Peyer's patch (tissue), 4 donors: ENCODE data around the gene WDR7. TPM values are rescaled to one million over a fixed set of nuclear protein-coding genes. Genes with fewer than 3 reads are reported as not detected.

ENCODE experiments used
- DNase-seq, 3 donors: peaks; one replicate each; pipeline ENCODE4 v3.0.0-alpha.2; 2017 to 2019
- H3K27ac ChIP-seq, 4 donors: fragments of 200-600 bp; sonication (generic); one replicate each; pipeline ENCODE4 v1.5.1; 2016 to 2019
- H3K27me3 ChIP-seq, 2 donors: fragments of 200-600 bp; sonication (generic); one replicate each; pipeline ENCODE4 v1.5.1; 2019
- H3K36me3 ChIP-seq, 3 donors: fragments of 200-600 bp; sonication (generic); one replicate each; pipeline ENCODE4 v1.5.1; 2016 to 2019
- H3K4me1 ChIP-seq, 4 donors: fragments of 200-600 bp; sonication (generic); one replicate each; pipeline ENCODE4 v1.5.1; 2016 to 2019
- H3K4me3 ChIP-seq, 4 donors: fragments of 200-600 bp; sonication (generic); 1 replicate in 3 of 4; 2 replicates in 1 of 4; pipeline ENCODE4 v1.5.1; 2016 to 2019; ENCODE audit warnings: mild to moderate bottlenecking in 1 of 4
- H3K9me3 ChIP-seq, 4 donors: fragments of 200-600 bp; sonication (generic); one replicate each; pipeline ENCODE4 v1.5.1; 2016 to 2019; ENCODE audit warnings: mild to moderate bottlenecking in 1 of 4
- POLR2A ChIP-seq, 2 donors: fragments of 450-650 bp; IDR thresholded peaks; one replicate each; pipeline ENCODE4 v1.5.1; 2017; ENCODE audit warnings: antibody characterized with exemption in 2 of 2, mild to moderate bottlenecking in 2 of 2, moderate library complexity in 2 of 2
- total RNA-seq, 4 donors: library from RNA; depleted of rRNA; stranded (reverse); fragments of >200 nt; gene quantifications; one replicate each; pipeline ENCODE4 v1.1.0, GENCODE V29; 2016
- TF ChIP-seq, protein P1 (sequence below), 6 experiments: fragments of 450-650 bp in 4 of 6; fragments of 200-600 bp in 2 of 6; sonication (generic) in 1 of 6; IDR thresholded peaks; one replicate each; pipeline ENCODE4 v1.5.1; 2017 to 2019; ENCODE audit warnings: antibody characterized with exemption in 6 of 6, mild to moderate bottlenecking in 3 of 6, moderate library complexity in 1 of 6

WDR7 gene
- total RNA-seq, 4 donors from 2014 or later = 28.0 to 60.2 (median 34.4) TPM

DNA sequence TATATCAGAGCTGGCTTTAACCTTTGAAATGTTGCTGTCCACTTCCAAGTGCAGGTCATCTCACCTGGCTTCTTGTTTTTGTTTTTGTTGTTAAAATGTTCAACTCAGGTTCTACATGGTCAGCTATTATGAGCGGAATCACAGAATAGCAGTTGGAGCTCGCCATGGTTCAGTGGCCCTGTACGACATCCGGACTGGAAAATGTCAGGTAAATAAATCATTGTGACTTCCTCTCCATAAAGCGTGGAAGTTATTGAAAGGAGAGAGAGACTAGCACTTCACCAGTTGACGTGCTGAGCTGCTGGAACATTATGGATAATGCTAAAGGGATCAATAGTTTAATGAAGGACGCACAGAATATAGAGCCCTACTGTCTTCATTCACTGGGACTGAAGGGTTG, 311.2 kb downstream of the WDR7 start:
- Histone ChIP-seq H3K36me3 (no peaks in the 10 kb centered on the region), H3K4me1 (no peaks in the 10 kb centered on the region), H3K9me3 (no peaks in the 10 kb centered on the region), H3K27ac (no peak overlapping the region), H3K4me3 (no peak overlapping the region), H3K27me3 (no peaks in the 10 kb centered on the region)
- DNase-seq = no peak
- TF ChIP-seq, protein P1, sequence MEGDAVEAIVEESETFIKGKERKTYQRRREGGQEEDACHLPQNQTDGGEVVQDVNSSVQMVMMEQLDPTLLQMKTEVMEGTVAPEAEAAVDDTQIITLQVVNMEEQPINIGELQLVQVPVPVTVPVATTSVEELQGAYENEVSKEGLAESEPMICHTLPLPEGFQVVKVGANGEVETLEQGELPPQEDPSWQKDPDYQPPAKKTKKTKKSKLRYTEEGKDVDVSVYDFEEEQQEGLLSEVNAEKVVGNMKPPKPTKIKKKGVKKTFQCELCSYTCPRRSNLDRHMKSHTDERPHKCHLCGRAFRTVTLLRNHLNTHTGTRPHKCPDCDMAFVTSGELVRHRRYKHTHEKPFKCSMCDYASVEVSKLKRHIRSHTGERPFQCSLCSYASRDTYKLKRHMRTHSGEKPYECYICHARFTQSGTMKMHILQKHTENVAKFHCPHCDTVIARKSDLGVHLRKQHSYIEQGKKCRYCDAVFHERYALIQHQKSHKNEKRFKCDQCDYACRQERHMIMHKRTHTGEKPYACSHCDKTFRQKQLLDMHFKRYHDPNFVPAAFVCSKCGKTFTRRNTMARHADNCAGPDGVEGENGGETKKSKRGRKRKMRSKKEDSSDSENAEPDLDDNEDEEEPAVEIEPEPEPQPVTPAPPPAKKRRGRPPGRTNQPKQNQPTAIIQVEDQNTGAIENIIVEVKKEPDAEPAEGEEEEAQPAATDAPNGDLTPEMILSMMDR (IDR thresholded peaks at IDR 0.05) = no peak

DNA sequence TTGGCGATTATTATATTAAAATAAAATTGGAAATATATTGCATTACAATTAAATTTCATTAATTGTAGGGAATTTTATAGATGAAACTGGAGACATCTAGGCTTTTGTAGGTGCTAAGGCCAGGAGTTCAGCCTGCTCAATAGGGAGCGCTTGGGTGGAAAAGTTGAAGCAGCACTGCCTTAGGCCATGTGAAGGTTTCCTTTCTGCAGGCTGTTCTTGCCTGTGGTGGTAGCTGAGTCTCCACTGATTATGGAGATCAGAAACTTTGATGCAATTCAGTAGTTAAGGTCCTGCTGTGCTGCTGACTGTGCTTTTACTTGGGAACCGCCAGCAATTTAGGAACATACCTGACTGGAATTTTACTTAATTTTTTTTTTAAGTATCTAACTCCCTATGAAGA, 315.9 kb downstream of the WDR7 start:
- H3K27ac ChIP-seq = no peak overlapping the region
- H3K4me3 ChIP-seq = no peak overlapping the region
- no peaks in the 10 kb centered on the region for H3K36me3 ChIP-seq
- no peak for DNase-seq
- no peaks in the 10 kb centered on the region for H3K9me3 ChIP-seq
- no peaks in the 10 kb centered on the region for H3K27me3 ChIP-seq
- no peaks in the 10 kb centered on the region for H3K4me1 ChIP-seq
- no peak for TF ChIP-seq POLR2A (IDR thresholded peaks at IDR 0.05)
- TF ChIP-seq, protein P1 (IDR thresholded peaks at IDR 0.05) = no peak

DNA sequence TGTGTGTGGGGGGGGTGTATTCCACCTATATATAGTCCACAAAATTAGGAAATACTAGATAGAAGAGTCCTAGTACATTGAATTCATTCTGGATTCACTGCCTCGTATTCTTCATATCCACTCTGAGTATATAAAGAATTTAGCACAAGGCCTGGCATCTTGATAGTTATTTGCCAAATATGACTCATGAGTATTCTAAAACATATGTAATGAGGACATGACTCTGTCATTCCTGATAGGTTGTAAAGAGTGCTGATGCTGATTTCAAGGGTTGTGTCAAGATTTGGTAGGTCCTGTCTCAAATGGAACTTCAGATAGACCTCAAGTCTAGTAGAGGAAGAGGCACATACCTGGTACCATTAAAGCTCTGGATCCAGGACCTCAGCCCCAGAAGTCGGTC, 322.3 kb downstream of the WDR7 start:
- Histone ChIP-seq H3K27ac (no peak overlapping the region), H3K27me3 (no peaks in the 10 kb centered on the region), H3K36me3 (no peaks in the 10 kb centered on the region), H3K4me3 (no peak overlapping the region), H3K9me3 (no peaks in the 10 kb centered on the region), H3K4me1 (no peaks in the 10 kb centered on the region)
- DNase-seq = no peak
- TF ChIP-seq, protein P1 (IDR thresholded peaks at IDR 0.05) = no peak
- TF ChIP-seq POLR2A (IDR thresholded peaks at IDR 0.05) = no peak

DNA sequence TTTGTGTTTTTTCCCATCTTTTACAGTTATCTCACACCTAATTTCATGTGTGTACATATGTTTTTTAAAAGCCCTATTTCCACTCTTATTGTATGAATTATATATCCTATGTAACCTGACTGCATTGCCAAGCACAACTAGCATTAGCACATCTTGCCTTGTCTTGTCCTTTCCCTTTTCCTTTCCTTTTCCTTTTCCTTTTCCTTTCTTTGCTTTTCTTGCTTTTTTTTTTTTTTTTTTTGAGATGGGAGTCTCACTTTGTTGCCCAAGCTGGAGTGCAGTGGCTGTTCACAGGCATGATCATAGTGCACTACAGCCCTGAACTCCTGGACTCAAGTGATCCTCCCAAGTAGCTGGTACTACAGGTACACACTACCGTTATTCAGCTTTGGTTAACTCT, 323.0 kb downstream of the WDR7 start:
- DNase-seq = no peak
- TF ChIP-seq, protein P1 (IDR thresholded peaks at IDR 0.05) = no peak
- no peak for TF ChIP-seq POLR2A (IDR thresholded peaks at IDR 0.05)
- Histone ChIP-seq H3K9me3 (no peaks in the 10 kb centered on the region), H3K4me3 (no peak overlapping the region), H3K27ac (no peak overlapping the region), H3K27me3 (no peaks in the 10 kb centered on the region), H3K36me3 (no peaks in the 10 kb centered on the region), H3K4me1 (no peaks in the 10 kb centered on the region)

DNA sequence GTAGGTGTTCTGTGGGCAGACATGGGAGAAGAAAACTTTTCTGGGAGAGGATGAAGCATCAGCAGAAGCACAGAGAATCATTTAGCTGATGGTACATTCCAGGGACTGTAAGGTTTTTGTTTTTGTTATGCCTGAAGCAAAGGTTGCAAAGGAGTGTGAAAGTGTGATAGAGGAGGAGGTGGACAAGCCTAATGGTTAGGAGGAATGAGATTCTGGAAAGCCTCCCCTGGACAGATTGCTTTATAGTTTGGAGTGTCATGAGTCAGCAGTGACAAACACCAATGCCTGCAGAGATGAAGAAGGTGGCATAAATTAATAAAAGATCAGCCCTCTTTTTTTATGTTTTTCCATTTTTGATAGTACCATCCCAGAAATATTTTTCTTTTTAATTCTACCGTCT, 324.1 kb downstream of the WDR7 start:
- Histone ChIP-seq H3K27ac (no peak overlapping the region), H3K9me3 (no peaks in the 10 kb centered on the region), H3K27me3 (no peaks in the 10 kb centered on the region), H3K4me3 (no peak overlapping the region), H3K4me1 (no peaks in the 10 kb centered on the region), H3K36me3 (no peaks in the 10 kb centered on the region)
- no peak for TF ChIP-seq POLR2A (IDR thresholded peaks at IDR 0.05)
- TF ChIP-seq, protein P1 (IDR thresholded peaks at IDR 0.05) = no peak
- DNase-seq = no peak

DNA sequence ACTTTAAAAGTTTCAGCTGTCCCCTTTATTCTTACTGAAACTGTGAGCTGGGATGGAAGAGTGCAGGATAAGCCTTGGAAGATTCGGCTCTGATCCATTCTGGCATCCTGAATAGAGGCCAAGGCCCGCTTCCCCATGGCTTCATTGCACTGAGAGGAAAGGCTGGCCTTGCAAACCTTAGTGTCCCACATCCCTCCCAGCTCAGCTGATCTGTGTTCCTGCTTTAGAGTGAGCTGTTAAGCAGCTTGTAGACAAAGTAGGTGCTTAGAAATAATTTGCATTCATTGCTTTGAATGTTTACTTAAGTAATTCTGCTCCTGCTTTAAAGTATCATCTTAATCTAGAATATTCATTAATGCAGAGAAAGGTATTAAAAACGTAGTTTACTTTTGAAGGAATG, 326.1 kb downstream of the WDR7 start:
- no peak for TF ChIP-seq POLR2A (IDR thresholded peaks at IDR 0.05)
- TF ChIP-seq, protein P1 (IDR thresholded peaks at IDR 0.05) = no peak
- DNase-seq = no peak
- Histone ChIP-seq H3K4me3 (no peak overlapping the region), H3K4me1 (no peaks in the 10 kb centered on the region), H3K9me3 (no peaks in the 10 kb centered on the region), H3K27ac (no peak overlapping the region), H3K36me3 (no peaks in the 10 kb centered on the region), H3K27me3 (no peaks in the 10 kb centered on the region)
